ENCODE measurements around the gene VASH2.

GRCh38 chr1:212984522-212985291 lies 34.4 kb downstream of the VASH2 start:
- TF ChIP-seq CTCF (IDR thresholded peaks at IDR 0.05 in 8 of 11, conservative IDR thresholded peaks at IDR 0.05 in 3 of 11) (no peak), POLR2A (IDR thresholded peaks at IDR 0.05) (no peak), POLR2AphosphoS5 (IDR thresholded peaks at IDR 0.05) (no peak)

All from spleen (tissue), 7 donors.